Hematopoietic multipotent progenitor cell (in vitro differentiated cells): ENCODE results near the gene C2. TPM values are rescaled to one million over a fixed set of nuclear protein-coding genes. Genes with fewer than 3 reads are reported as not detected.
"Not testable (repeated sequence)": the region's sequence is repeated elsewhere in the genome, so short reads cannot be mapped to it uniquely, and the experiment has no call there.

Experiments
- DNase-seq, 3 donors: peaks; one replicate each; pipeline ENCODE4 v3.0.0-alpha.2; 2011 to 2015; ENCODE audit warnings: low read depth in 2 of 3, low spot score in 2 of 3
- total RNA-seq: library from RNA; depleted of rRNA; stranded (reverse); fragments of >200 nt; gene quantifications from one replicate; pipeline ENCODE4 v1.2.3, GENCODE V29; 2012

Gene C2
- total RNA-seq, 1 donor, result 0.54 TPM

DNA sequence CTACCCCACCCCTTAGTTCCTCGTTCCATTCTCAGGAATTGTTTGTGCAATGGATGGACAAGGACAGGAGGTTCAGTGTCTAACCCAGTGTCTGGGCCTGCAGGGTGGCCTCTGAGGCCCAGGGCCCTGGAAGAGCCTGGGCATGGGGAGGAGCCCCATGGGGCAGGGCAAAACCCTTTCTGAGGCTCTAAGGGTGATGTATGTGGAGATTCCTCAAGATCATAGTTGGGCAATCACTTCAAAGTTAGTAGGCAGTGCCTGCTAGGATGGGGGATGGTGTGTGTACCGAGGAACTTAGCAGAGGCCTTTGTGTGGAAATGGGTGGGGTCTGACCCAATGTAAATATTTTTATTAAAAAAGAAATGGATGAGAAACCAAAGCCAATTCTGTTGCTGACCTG is 6.7 kb upstream of the C2 start:
- DNase-seq, result no peak

DNA sequence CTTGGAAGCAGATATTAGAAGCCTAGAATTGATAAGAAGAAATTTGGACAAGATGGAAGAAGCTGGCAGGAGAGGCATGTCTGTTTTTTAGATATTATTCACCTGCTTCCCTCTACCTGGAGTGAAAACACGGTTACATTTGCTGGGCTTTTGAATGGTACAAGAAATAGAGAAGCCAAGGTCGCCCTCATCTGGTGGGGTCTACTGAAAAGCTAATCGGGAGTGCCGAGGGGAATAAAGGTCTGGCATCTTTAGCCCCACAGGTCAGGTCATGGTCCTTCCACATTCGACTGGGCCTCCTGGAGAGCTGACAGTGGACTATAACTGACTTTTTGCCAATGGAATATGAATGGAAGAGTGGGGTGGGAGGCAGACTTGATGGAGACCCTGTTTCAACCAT is 4.6 kb upstream of the C2 start:
- DNase-seq, result peak in 2 of 3 donors; percentile 47 to 64

DNA sequence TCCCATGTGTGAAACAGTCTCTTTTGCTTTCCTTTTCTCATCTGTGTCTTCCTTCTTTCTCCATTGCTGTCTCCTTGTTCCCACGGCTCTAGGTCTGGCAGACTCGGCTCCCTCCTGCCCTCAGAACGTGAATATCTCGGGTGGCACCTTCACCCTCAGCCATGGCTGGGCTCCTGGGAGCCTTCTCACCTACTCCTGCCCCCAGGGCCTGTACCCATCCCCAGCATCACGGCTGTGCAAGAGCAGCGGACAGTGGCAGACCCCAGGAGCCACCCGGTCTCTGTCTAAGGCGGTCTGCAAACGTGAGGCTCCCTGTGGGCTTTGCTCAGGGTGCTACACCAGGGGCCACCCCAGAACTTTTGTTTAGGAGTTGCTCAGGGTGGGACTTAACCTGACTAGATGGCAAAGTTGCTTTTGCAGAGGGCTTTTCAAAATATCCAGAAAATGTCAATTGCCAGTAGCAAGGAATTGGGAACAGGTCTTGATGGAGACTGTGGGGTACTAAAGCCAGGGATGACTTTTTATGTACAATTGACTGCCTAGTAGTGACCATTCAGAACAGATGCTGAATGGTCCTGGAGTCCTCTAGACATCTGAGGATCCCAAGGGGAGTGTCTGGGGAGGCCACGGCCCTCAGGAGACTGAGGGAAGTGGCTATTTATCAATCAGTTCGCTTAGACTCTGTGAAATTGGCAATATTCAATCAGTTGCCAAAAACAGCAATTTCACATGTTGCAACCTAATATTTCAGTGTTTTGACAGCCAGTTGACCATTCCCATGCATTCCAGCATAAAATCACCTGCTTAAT is 550 bp downstream of the C2 start:
- no peak for DNase-seq

DNA sequence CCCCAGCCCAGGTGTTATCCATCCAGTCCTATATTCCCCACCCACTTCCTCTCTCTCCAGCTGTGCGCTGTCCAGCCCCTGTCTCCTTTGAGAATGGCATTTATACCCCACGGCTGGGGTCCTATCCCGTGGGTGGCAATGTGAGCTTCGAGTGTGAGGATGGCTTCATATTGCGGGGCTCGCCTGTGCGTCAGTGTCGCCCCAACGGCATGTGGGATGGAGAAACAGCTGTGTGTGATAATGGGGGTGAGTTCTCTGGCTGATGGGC is 1.1 kb downstream of the C2 start:
- no peak for DNase-seq

DNA sequence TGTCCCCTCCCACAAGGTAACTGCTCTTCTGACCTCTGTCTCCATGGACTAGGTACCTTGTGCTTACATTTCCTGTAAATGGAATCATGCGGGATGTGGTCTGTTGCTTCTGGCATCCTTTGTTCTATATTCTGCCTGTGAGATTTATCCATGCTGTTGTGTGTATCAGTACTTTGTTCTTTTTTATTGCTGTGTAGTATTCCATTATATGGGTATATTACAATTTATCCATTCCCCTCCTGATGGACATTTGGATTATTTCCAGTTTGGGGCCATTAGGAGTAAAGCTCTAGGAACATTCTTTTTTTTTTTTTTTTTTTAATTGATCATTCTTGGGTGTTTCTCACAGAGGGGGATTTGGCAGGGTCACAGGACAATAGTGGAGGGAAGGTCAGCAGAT is 3.4 kb downstream of the C2 start:
- DNase-seq, result no peak

DNA sequence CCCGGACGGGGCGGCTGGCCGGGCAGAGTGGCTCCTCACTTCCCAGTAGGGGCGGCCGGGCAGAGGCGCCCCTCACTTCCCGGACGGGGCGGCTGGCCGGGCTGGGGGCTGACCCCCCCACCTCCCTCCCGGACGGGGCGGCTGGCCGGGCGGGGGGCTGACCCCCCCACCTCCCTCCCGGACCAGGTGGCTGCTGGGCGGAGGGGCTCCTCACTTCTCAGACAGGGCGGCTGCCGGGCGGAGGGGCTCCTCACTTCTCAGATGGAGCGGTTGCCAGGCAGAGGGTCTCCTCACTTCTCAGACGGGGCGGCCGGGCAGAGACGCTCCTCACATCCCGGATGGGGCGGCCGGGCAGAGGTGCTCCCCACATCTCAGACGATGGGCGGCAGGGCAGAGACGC is 4.6 kb downstream of the C2 start:
- not testable (repeated sequence) for DNase-seq

DNA sequence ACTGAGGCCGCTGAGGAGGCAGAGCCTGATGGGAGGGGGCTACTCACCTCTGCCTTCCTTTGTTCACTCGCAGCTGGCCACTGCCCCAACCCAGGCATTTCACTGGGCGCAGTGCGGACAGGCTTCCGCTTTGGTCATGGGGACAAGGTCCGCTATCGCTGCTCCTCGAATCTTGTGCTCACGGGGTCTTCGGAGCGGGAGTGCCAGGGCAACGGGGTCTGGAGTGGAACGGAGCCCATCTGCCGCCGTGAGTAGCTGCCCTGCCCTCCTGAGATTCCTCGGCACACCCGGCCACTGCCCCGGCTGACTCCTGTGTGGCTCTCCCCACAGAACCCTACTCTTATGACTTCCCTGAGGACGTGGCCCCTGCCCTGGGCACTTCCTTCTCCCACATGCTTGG is 6.0 kb downstream of the C2 start:
- DNase-seq, result no peak

DNA sequence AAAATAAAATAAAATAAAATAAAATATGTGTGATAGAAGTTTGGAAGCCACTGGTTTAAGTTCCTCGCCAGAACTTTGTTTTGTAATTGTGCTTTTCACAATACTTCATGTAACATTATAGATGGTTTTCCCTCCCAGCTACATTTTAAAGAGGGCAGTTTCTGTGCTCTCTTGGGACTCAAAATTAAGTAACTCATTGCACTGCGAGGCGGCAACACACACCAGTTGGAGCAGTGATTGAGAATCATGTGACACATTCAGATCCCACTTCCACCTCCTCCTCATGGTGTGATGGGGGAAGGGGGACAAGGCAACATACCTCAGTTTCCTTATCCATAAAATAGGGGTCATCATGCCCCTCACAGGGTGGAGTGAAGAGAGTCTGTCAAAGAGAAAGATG is 7.5 kb downstream of the C2 start:
- no peak for DNase-seq

DNA sequence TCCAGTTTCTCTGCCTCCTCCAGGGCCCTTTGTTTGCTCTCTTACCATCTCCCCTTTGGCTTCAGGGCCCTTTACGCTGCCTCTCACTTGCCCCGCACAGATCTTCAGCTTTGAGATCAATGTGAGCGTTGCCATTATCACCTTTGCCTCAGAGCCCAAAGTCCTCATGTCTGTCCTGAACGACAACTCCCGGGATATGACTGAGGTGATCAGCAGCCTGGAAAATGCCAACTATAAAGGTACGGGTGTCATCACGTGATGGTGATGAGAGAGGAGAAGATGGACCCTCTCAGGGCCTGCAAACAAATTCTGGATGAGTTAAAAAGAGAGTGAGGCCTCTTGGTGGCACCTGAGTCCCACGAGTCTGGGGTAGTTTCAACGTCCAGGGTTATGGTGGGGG is 8.3 kb downstream of the C2 start:
- DNase-seq, result no peak

DNA sequence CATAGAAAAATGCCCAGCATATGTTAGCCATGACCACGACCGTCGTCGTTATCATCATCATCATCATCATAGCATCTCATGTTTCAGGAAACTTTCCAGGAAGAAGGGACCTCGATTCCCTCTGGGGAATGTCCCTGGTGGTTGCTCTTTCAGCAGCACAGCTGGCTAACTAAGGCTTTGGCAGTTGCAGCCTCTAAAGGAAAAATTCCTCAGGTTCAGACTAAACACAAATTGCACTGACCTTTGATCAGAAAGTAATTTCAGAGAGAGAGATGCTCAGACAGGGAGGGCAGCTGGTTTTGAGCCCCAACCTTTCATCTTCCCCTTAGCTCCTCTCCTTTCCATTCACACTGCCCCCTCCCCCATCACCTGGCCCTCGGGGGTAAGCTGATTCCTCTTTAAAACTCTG is 12.7 kb downstream of the C2 start:
- DNase-seq, result no peak

DNA sequence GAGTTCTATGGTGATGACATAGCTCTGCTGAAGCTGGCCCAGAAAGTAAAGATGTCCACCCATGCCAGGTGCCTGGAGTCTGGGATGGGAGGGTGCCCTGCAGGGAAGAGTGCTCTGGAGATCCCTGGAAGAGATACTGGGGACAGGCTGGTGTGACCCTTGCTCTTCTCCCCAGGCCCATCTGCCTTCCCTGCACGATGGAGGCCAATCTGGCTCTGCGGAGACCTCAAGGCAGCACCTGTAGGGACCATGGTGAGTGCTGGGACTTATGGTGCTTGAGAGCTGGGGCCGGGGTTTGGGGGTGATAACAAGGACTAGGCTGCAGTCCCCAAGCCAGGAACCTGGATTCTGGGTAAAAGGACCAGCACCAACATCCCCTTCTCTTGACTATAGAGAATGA is 16.2 kb downstream of the C2 start:
- no peak for DNase-seq

DNA sequence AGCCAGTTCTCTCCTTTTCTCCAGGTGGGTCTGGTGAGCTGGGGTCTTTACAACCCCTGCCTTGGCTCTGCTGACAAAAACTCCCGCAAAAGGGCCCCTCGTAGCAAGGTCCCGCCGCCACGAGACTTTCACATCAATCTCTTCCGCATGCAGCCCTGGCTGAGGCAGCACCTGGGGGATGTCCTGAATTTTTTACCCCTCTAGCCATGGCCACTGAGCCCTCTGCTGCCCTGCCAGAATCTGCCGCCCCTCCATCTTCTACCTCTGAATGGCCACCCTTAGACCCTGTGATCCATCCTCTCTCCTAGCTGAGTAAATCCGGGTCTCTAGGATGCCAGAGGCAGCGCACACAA is 17.6 kb downstream of the C2 start:
- DNase-seq, result no peak

DNA sequence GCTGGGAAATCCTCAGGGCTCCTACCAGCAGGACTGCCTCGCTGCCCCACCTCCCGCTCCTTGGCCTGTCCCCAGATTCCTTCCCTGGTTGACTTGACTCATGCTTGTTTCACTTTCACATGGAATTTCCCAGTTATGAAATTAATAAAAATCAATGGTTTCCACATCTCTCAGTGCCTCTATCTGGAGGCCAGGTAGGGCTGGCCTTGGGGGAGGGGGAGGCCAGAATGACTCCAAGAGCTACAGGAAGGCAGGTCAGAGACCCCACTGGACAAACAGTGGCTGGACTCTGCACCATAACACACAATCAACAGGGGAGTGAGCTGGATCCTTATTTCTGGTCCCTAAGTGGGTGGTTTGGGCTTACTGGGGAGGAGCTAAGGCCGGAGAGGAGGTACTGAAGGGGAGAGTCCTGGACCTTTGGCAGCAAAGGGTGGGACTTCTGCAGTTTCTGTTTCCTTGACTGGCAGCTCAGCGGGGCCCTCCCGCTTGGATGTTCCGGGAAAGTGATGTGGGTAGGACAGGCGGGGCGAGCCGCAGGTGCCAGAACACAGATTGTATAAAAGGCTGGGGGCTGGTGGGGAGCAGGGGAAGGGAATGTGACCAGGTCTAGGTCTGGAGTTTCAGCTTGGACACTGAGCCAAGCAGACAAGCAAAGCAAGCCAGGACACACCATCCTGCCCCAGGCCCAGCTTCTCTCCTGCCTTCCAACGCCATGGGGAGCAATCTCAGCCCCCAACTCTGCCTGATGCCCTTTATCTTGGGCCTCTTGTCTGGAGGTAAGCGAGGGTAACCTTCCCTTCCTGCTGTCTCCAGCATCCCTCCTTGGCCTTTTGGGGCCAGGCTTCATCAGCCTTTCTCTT is 18.2 kb downstream of the C2 start, which contains the start of gene CFB:
TSS of gene CFB (plus strand) at position 589 of the 863 bp plus-strand sequence. CDS start at position 716, 127 bp downstream.
- peak in 1 of 3 donors; percentile 30 for DNase-seq

DNA sequence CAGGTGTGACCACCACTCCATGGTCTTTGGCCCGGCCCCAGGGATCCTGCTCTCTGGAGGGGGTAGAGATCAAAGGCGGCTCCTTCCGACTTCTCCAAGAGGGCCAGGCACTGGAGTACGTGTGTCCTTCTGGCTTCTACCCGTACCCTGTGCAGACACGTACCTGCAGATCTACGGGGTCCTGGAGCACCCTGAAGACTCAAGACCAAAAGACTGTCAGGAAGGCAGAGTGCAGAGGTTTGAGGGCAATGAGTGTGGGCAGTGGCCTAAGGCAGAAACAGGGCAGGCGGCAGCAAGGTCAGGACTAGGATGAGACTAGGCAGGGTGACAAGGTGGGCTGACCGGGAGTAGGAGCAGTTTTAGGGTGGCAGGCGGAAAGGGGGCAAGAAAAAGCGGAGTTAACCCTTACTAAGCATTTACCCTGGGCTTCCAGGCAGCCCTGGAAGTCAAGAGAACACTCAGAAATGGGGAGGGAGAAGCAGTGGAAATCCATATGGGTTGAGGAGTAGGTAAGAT is 18.9 kb downstream of the C2 start:
- no peak for DNase-seq

DNA sequence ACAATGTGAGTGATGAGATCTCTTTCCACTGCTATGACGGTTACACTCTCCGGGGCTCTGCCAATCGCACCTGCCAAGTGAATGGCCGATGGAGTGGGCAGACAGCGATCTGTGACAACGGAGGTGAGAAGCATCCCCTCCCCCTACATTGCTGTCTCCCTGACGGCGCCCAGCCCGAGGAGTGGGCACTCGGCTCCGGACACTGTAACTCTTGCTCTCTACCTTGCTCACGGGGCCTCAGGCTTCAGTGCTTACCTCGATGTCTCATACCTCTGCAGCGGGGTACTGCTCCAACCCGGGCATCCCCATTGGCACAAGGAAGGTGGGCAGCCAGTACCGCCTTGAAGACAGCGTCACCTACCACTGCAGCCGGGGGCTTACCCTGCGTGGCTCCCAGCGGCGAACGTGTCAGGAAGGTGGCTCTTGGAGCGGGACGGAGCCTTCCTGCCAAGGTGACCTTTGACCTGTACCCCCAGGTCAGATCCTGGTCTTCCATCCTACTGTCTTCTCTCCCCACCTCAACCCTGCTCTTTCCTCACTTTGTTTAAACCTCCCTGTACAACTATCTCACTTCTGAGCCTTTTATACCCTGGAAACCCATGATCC is 19.7 kb downstream of the C2 start:
- no peak for DNase-seq

DNA sequence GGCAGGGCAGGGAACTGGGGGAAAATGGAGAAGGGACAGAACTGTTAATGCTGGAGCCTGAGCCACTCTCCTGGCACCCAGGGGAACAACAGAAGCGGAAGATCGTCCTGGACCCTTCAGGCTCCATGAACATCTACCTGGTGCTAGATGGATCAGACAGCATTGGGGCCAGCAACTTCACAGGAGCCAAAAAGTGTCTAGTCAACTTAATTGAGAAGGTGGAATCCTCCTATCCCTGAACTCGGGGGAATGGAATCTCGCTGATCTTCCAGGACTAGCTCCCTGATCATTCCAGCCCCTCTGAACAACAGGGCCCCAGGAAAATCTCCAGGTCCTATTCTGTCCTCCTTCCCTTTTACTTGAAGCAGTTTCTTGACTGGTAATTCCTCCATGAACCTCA is 20.3 kb downstream of the C2 start:
- no peak for DNase-seq

DNA sequence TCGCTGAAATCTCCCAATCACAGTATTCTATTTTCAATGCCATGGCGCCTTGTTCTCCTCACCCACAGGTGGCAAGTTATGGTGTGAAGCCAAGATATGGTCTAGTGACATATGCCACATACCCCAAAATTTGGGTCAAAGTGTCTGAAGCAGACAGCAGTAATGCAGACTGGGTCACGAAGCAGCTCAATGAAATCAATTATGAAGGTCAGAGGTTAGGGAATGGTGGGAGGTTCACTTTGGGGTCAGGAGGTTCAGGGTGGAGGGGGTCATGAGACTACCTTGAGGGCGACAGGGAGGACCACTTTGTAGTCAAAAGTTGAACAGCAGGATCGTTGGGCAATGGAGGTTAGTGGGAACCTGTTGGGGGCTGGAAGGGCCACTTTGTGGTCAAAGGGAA is 20.8 kb downstream of the C2 start:
- DNase-seq, result no peak

DNA sequence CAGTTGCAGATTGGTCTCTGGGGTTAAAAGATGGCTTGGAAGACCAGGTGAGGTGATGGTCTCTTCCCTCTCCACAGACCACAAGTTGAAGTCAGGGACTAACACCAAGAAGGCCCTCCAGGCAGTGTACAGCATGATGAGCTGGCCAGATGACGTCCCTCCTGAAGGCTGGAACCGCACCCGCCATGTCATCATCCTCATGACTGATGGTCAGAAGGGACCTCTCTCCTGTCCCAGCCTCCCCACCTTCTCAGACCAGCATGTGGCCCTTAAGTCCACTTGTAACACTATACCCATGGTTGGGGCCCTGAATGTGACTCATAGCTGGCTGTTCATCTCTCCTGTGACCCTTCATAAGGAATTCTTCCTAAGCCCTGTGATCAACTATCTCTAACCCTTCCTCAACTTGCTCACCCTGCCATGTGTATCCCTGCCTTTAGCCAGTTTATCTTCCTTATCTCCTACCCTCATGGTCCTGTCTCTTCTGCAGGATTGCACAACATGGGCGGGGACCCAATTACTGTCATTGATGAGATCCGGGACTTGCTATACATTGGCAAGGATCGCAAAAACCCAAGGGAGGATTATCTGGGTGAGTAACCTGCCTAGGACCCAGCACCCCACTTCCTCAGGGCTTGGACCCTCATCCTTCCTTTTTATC is 21.4 kb downstream of the C2 start:
- DNase-seq, result no peak

DNA sequence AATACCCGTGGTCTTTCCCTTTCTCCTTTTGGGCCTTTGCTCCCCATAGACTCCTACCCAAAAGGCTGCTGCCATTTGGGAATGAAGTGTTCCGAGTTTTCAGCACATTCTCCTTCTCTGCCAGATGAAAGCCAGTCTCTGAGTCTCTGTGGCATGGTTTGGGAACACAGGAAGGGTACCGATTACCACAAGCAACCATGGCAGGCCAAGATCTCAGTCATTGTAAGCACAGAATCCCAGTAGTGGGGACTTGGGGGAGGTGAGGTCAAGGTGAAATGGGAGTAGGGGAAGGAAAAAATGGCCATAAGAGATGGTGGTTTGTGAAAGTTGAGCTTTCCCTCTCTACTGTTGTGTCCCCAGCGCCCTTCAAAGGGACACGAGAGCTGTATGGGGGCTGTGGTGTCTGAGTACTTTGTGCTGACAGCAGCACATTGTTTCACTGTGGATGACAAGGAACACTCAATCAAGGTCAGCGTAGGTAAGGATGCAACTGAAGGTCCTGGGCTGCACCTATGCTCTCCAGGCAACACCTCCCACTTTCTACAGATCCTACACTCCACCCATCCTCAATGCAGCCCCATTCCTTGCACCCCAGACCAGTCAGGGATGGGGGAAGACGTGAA is 22.5 kb downstream of the C2 start:
- no peak for DNase-seq

DNA sequence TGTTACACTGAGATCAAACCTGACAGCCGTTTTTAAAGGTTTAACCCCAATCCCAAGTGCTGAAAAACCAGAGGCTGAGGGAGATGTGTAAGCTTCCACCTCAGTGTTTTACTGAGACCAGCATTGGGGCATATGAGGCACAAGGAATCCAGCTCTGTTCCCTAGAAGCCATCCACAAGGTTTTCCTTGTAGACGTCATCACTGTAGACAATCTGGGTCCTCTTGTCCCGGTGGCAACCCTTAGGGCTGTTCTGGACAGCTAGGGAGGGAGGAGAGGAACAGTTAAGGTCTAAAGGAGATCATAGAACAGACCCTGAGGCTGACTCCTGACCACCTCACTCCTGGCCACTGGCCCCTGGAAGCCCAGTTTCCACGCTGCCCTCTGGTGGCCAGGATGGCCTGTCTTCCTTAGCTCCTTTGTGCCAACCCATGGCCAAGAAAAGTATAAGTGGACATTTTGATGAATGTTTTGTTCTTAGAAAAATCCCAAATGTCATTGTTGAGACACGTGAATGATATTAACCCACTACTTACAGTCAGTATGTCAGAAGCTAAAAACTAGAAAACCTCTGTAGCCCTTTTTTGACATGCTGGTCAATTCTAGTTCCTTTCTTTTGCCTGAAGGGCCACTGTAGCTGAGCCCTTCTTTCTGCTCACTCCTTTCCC is 24.8 kb downstream of the C2 start:
- DNase-seq, result peak in 2 of 3 donors; percentile 40 to 60
